CD14-positive monocyte (primary cell): ENCODE measurements around the gene TCN2. TPM values are rescaled to one million over a fixed set of nuclear protein-coding genes. Genes with fewer than 3 reads are reported as not detected.

Experiments used
- DNase-seq, 3 donors: peaks; one replicate each; pipeline ENCODE4 v3.0.0-alpha.2; 2011 to 2022
- H2AFZ ChIP-seq: 2 replicates; pipeline ENCODE4 v1.6.0; 2012; ENCODE audit warnings: mild to moderate bottlenecking, low read depth, low read length, inconsistent platforms; ENCODE audit not compliant: insufficient read depth, poor library complexity, severe bottlenecking
- H3K27ac ChIP-seq, 2 donors: 1 replicate in 1 of 2; 2 replicates in 1 of 2; pipeline ENCODE4 v1.5.1; 2012 to 2013; ENCODE audit warnings: low read length in 2 of 2, control low read depth in 1 of 2, inconsistent platforms in 1 of 2, low read depth in 1 of 2, mild to moderate bottlenecking in 1 of 2
- H3K27me3 ChIP-seq, 2 donors: one replicate each; pipeline versions ENCODE4 v1.6.0 to v1.6.1; 2011 to 2013; ENCODE audit warnings: low read length in 2 of 2; ENCODE audit not compliant: control insufficient read depth in 2 of 2, insufficient read depth in 2 of 2
- H3K36me3 ChIP-seq, 2 donors: replicated peaks in 1 of 2; 1 replicate in 1 of 2; 2 replicates in 1 of 2; pipeline versions ENCODE4 v1.5.1 to v1.6.1; 2012 to 2013; ENCODE audit warnings: low read length in 2 of 2, control low read depth in 1 of 2, inconsistent platforms in 1 of 2, mild to moderate bottlenecking in 1 of 2; ENCODE audit not compliant: insufficient read depth in 2 of 2, control insufficient read depth in 1 of 2
- H3K4me1 ChIP-seq, 2 donors: 1 replicate in 1 of 2; 2 replicates in 1 of 2; pipeline versions ENCODE4 v1.5.1 to v1.6.1; 2012 to 2013; ENCODE audit warnings: low read length in 2 of 2, control low read depth in 1 of 2, inconsistent platforms in 1 of 2, mild to moderate bottlenecking in 1 of 2, moderate library complexity in 1 of 2; ENCODE audit not compliant: insufficient read depth in 2 of 2, control insufficient read depth in 1 of 2
- H3K4me2 ChIP-seq: replicated peaks from 2 replicates; pipeline ENCODE3; 2012; ENCODE audit warnings: low read length, moderate library complexity, mild to moderate bottlenecking; ENCODE audit not compliant: poor library complexity, severe bottlenecking; ENCODE audit errors: extremely low read depth
- H3K4me3 ChIP-seq, 3 experiments: fragments of 200-600 bp in 1 of 3; sonication (generic) in 1 of 3; replicated peaks in 1 of 3; 1 replicate in 2 of 3; 2 replicates in 1 of 3; pipeline ENCODE4 v1.5.1; 2011 to 2013; ENCODE audit warnings: low read length in 3 of 3, mild to moderate bottlenecking in 3 of 3, control low read depth in 2 of 3, low read depth in 2 of 3, inconsistent platforms in 1 of 3, moderate library complexity in 1 of 3
- H3K79me2 ChIP-seq: 2 replicates; pipeline ENCODE4 v1.6.0; 2012; ENCODE audit warnings: mild to moderate bottlenecking, control low read depth, inconsistent platforms, low read length, moderate library complexity; ENCODE audit not compliant: insufficient read depth
- H3K9ac ChIP-seq: 2 replicates; pipeline ENCODE4 v1.6.0; 2017; ENCODE audit warnings: low read length, mild to moderate bottlenecking; ENCODE audit not compliant: insufficient read depth, poor library complexity, severe bottlenecking
- H3K9me3 ChIP-seq, 2 donors: replicated peaks in 1 of 2; 1 replicate in 1 of 2; 2 replicates in 1 of 2; pipeline versions ENCODE4 v1.5.1 to v1.6.1; 2012 to 2013; ENCODE audit warnings: low read length in 2 of 2, control low read depth in 1 of 2; ENCODE audit not compliant: control insufficient read depth in 1 of 2, insufficient read depth in 1 of 2
- H4K20me1 ChIP-seq: 2 replicates; pipeline ENCODE4 v1.6.0; 2012; ENCODE audit warnings: mild to moderate bottlenecking, low read length, control low read depth, moderate library complexity; ENCODE audit not compliant: insufficient read depth
- H3K27ac Mint-ChIP-seq, 7 donors: one replicate each; pipeline ENCODE4 v1.8.0; 2020; ENCODE audit warnings: mild to moderate bottlenecking in 7 of 7, mixed read lengths in 7 of 7, moderate library complexity in 6 of 7, inconsistent platforms in 2 of 7
- H3K27me3 Mint-ChIP-seq, 3 donors: one replicate each; pipeline ENCODE4 v1.8.0; 2021 to 2022; ENCODE audit warnings: low read depth in 3 of 3, mild to moderate bottlenecking in 3 of 3, mixed read lengths in 3 of 3, moderate library complexity in 3 of 3, inconsistent platforms in 1 of 3
- H3K36me3 Mint-ChIP-seq, 2 donors: one replicate each; pipeline ENCODE4 v1.8.0; 2020; ENCODE audit warnings: mixed read lengths in 2 of 2, inconsistent platforms in 1 of 2, mild to moderate bottlenecking in 1 of 2
- H3K4me1 Mint-ChIP-seq: one replicate; pipeline ENCODE4 v1.8.0; 2020; ENCODE audit warnings: mild to moderate bottlenecking, mixed read lengths
- H3K4me3 Mint-ChIP-seq, 2 donors: one replicate each; pipeline ENCODE4 v1.8.0; 2020; ENCODE audit warnings: mild to moderate bottlenecking in 2 of 2, mixed read lengths in 2 of 2, moderate library complexity in 1 of 2
- H3K9me3 Mint-ChIP-seq, 7 donors: one replicate each; pipeline ENCODE4 v1.8.0; 2020 to 2022; ENCODE audit warnings: mixed read lengths in 7 of 7, mild to moderate bottlenecking in 6 of 7, moderate library complexity in 6 of 7, inconsistent platforms in 2 of 7
- WGBS: methylation state at CpG from one replicate; pipeline ENCODE4 v1.1.5; 2013; ENCODE audit warnings: missing lambda C conversion rate; ENCODE audit not compliant: insufficient coverage; 5-methylcytosine and 5-hydroxymethylcytosine counted together
- intact Hi-C, 2 donors: fragments of 100-400 bp; cut with micrococcal nuclease; formaldehyde crosslinking; loops; one replicate each; pipeline versions ENCODE4 v1.15.0 to v1.15.1; 2023
- polyA plus RNA-seq, 3 donors: library from polyadenylated mRNA; depleted of rRNA in 1 of 3; unstranded in 2 of 3; stranded (reverse) in 1 of 3; fragments of 300-500 nt in 2 of 3; fragments of >200 nt in 1 of 3; fragmentation: Illumina TruSeq in 2 of 3; gene quantifications; 1 replicate in 2 of 3; 2 replicates in 1 of 3; pipeline ENCODE4 v1.2.3, GENCODE V29; 2012 to 2021
- TF ChIP-seq, protein P1 (sequence below): fragments of 200-600 bp; IDR thresholded peaks from one replicate; pipeline ENCODE4 v1.8.0; 2022; ENCODE audit warnings: antibody characterized with exemption, mild to moderate bottlenecking

TCN2 gene
- polyA plus RNA-seq, 3 donors: 27.1 to 51.7 (median 45.0) TPM

DNA sequence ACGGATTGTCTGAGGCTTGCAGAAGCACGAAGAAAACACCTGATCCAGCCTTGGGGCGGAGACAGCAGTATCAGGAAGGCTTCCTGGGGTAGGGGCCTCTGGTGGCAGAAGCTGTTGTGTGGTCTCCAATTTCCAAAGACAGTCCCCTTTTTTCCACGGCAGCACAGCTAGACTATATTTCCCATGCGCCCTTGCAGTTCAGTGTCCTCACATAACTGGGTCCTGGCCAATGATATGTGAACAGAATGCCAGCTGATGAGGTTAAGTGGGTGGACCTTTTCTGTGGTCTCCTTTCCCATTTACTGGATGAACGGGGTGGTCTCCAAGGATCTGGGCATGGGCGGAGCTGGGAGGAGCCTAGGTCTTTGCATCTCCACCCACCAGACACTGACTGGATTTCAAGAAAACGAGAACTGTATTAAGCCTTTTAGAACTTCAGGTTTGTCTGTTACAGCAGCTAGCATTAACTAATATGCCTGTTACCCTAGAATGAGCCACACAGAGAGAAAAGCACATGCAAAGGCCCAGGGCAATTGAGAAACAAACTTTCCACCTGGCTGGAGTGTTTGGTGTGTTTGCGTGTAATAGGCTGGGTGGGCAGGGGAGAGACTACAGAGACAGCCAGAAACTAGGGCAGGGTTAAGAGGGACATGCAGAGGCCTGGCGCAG lies 38.7 kb upstream of the TCN2 start:
- no peak overlapping the region for H3K27ac Mint-ChIP-seq
- H3K9me3 Mint-ChIP-seq: peaks cover 0 to 3% (median 0%) of the 10 kb centered on the region in 7 donors
- no peak overlapping the region for H2AFZ ChIP-seq
- peaks cover 0 to 3% of the 10 kb centered on the region in 2 donors for H3K27me3 ChIP-seq
- 73% methylated on average over 5 of the region's 10 CpGs for WGBS
- no peak overlapping the region for H3K4me3 Mint-ChIP-seq
- intact Hi-C loops: loop anchor here in 1 of 2 donors (10.0 kb wide), 1 partner anchor 187 kb away; no protein-coding TSS in a partner anchor
- H3K36me3 ChIP-seq: no peaks in the 10 kb centered on the region
- H3K36me3 Mint-ChIP-seq: no peaks in the 10 kb centered on the region
- H3K4me2 ChIP-seq: no peak overlapping the region
- no peak overlapping the region for H3K4me3 ChIP-seq
- H3K79me2 ChIP-seq: no peaks in the 10 kb centered on the region
- H4K20me1 ChIP-seq: no peaks in the 10 kb centered on the region
- H3K9ac ChIP-seq: no peak overlapping the region
- no peaks in the 10 kb centered on the region for H3K4me1 Mint-ChIP-seq
- H3K27ac ChIP-seq: no peak overlapping the region
- DNase-seq: no peak
- no peaks in the 10 kb centered on the region for H3K4me1 ChIP-seq
- TF ChIP-seq, protein P1, sequence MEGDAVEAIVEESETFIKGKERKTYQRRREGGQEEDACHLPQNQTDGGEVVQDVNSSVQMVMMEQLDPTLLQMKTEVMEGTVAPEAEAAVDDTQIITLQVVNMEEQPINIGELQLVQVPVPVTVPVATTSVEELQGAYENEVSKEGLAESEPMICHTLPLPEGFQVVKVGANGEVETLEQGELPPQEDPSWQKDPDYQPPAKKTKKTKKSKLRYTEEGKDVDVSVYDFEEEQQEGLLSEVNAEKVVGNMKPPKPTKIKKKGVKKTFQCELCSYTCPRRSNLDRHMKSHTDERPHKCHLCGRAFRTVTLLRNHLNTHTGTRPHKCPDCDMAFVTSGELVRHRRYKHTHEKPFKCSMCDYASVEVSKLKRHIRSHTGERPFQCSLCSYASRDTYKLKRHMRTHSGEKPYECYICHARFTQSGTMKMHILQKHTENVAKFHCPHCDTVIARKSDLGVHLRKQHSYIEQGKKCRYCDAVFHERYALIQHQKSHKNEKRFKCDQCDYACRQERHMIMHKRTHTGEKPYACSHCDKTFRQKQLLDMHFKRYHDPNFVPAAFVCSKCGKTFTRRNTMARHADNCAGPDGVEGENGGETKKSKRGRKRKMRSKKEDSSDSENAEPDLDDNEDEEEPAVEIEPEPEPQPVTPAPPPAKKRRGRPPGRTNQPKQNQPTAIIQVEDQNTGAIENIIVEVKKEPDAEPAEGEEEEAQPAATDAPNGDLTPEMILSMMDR: no peak
- H3K27me3 Mint-ChIP-seq: peaks cover 6 to 14% (median 14%) of the 10 kb centered on the region in 3 donors
- H3K9me3 ChIP-seq: no peaks in the 10 kb centered on the region

DNA sequence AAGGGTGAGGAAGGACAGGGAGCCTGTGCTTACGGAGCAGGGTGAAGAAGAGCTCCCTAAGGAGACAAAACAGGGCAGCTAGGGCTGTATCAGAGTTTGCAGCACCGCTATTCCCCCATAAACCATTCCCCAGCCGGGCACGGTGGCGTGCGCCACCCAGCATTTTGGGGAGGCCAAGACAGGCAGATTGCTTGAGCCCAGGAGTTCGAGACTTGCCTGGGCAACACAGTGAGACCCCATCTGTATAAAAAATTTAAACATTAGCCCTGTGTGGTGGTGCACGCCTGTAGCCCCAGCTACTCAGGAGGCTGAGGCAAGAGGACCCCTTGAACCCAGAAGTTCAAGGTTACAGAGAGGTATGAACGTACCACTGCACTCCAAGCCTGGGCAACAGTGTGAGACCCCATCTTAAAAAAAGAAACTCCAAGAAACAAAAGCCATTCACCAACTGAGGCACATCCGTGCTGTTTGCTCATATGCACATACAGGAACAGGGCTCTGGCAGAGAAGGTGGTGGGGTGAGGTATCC lies 37.2 kb upstream of the TCN2 start:
- Mint-ChIP-seq H3K4me3 (no peak overlapping the region), H3K36me3 (no peaks in the 10 kb centered on the region), H3K9me3 (peaks cover 0 to 3% (median 0%) of the 10 kb centered on the region in 7 donors), H3K27ac (no peak overlapping the region), H3K4me1 (peaks cover under 1% of the 10 kb centered on the region), H3K27me3 (peaks cover 16 to 23% (median 21%) of the 10 kb centered on the region in 3 donors)
- TF ChIP-seq, protein P1: no peak
- no peak for DNase-seq
- intact Hi-C loops: loop anchor here in 1 of 2 donors (10.0 kb wide), 1 partner anchor 185 kb away; no protein-coding TSS in a partner anchor
- Histone ChIP-seq H4K20me1 (no peaks in the 10 kb centered on the region), H3K4me2 (no peak overlapping the region), H3K27me3 (peaks cover 0 to 14% of the 10 kb centered on the region in 2 donors), H3K36me3 (no peaks in the 10 kb centered on the region), H3K27ac (no peak overlapping the region), H2AFZ (no peak overlapping the region), H3K4me1 (no peaks in the 10 kb centered on the region), H3K4me3 (no peak overlapping the region), H3K9me3 (no peaks in the 10 kb centered on the region), H3K79me2 (no peaks in the 10 kb centered on the region), H3K9ac (no peak overlapping the region)
- 98% methylated on average over 7 of the region's 10 CpGs for WGBS
